ENCODE results near the gene RASSF3. TPM values are rescaled to one million over a fixed set of nuclear protein-coding genes. Genes with fewer than 3 reads are reported as not detected.
"Not testable (repeated sequence)": the region's sequence is repeated elsewhere in the genome, so short reads cannot be mapped to it uniquely, and the experiment has no call there.

RASSF3 gene
- total RNA-seq, 2 donors from 2014 or later = 40.6 to 55.7 TPM

DNA sequence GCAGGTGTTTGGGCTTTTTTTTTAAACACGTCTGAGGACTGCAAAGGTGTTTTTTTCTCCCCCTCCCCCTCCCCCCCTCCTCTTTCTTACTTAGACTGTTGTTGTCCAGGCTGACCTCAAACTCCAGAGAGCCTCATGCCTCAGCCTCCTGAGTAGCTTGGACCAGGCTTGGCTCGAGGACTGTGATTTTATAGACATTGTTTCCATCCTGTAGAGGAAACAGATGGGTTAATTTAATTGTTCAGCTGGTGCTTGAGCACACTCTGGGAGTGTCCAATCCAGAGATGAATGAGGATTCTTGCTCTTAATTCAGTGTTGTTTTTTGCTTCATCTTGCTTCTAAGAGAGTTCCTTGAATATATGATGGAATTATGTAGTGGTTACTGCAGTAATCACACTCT, 42.1 kb downstream of the RASSF3 start:
- DNase-seq (ENCODE audit: low spot score) = no peak
- H3K36me3 ChIP-seq = no peaks in the 10 kb centered on the region
- no peak overlapping the region for H3K27ac ChIP-seq
- intact Hi-C loops (cut with DNase I) = no loop called here
- WGBS = 79% methylated on average over 2 of the region's 2 CpGs
- H3K9me3 ChIP-seq = no peaks in the 10 kb centered on the region
- no peaks in the 10 kb centered on the region for H3K27me3 ChIP-seq (replicated peaks; ENCODE audit: insufficient read depth)
- TF ChIP-seq POLR2AphosphoS5 (IDR thresholded peaks at IDR 0.05) (no peak), POLR2A (IDR thresholded peaks at IDR 0.05) (no peak), CTCF (IDR thresholded peaks at IDR 0.05) (no peak)
- no peak overlapping the region for H3K4me3 ChIP-seq
- H3K4me1 ChIP-seq (replicated peaks) = no peaks in the 10 kb centered on the region

- DNase-seq (ENCODE audit: low spot score) = no peak
- Histone ChIP-seq H3K27me3 (replicated peaks; ENCODE audit: insufficient read depth) (no peaks in the 10 kb centered on the region), H3K4me3 (no peak overlapping the region), H3K9me3 (no peaks in the 10 kb centered on the region), H3K27ac (no peak overlapping the region), H3K36me3 (no peaks in the 10 kb centered on the region), H3K4me1 (replicated peaks) (no peaks in the 10 kb centered on the region)
- TF ChIP-seq CTCF (IDR thresholded peaks at IDR 0.05) (no peak), POLR2AphosphoS5 (IDR thresholded peaks at IDR 0.05) (no peak), POLR2A (IDR thresholded peaks at IDR 0.05) (no peak)
- 95% methylated on average over 1 of the region's 1 CpG for WGBS
- intact Hi-C loops (cut with DNase I) = no loop called here
Observed at GRCh38 chr12:64653123-64653522, 42.8 kb downstream of the RASSF3 start.

DNA sequence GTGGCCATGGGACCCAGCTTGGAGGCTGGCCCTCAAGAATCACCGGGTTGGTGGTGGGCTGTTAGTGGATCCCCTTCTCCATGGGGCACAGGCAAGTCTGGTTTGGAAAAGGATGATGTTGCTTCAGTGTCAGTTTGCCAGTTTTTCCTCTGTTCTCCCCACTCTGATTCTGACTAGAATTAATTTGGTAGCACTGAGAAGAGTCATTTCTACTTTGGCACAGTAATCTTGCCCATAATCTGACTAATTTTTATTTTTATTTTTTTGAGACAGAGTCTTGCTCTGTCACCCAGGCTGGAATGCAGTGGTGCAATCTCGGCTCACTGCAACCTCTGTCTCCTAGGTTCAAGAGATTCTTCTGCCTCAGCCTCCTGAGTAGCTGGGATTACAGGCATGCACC, 43.6 kb downstream of the RASSF3 start:
- H3K27ac ChIP-seq; DNase-seq (ENCODE audit: low spot score); intact Hi-C loops (cut with DNase I); H3K9me3 ChIP-seq; H3K4me3 ChIP-seq; H3K27me3 ChIP-seq (replicated peaks; ENCODE audit: insufficient read depth); H3K4me1 ChIP-seq (replicated peaks); H3K36me3 ChIP-seq: not testable (repeated sequence)
- 86% methylated on average over 2 of the region's 2 CpGs for WGBS

DNA sequence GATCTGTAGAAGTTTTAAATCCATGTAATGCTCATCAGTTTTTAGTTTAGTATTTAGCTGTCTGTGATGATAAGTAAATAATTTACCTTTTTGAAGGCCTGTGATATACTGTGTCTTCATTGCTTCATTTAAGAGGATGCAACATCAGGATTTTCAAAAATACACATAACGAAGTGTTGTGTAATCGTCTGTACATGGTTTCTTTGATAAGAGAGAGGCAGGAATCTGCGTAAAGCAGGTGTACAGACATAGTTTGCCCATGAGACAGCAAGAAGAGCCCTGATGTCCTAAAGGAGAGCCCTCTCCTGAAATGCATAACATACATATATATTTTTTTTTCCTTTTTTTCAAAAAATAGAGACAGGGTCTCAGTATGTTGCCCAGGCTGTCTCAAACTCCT, 44.8 kb downstream of the RASSF3 start:
- Histone ChIP-seq H3K36me3 (no peaks in the 10 kb centered on the region), H3K27me3 (replicated peaks; ENCODE audit: insufficient read depth) (no peaks in the 10 kb centered on the region), H3K4me1 (replicated peaks) (no peaks in the 10 kb centered on the region), H3K9me3 (no peaks in the 10 kb centered on the region), H3K4me3 (no peak overlapping the region), H3K27ac (no peak overlapping the region)
- intact Hi-C loops (cut with DNase I) = no loop called here
- 94% methylated on average over 3 of the region's 3 CpGs for WGBS
- no peak for DNase-seq (ENCODE audit: low spot score)
- no peak for TF ChIP-seq POLR2A (IDR thresholded peaks at IDR 0.05)
- no peak for TF ChIP-seq POLR2AphosphoS5 (IDR thresholded peaks at IDR 0.05)
- no peak for TF ChIP-seq CTCF (IDR thresholded peaks at IDR 0.05)

GRCh38 chr12:64656429-64656828, 46.1 kb downstream of the RASSF3 start:
- Histone ChIP-seq H3K9me3 (no peaks in the 10 kb centered on the region), H3K27ac (no peak overlapping the region), H3K4me3 (no peak overlapping the region), H3K36me3 (no peaks in the 10 kb centered on the region), H3K27me3 (replicated peaks; ENCODE audit: insufficient read depth) (no peaks in the 10 kb centered on the region), H3K4me1 (replicated peaks) (no peaks in the 10 kb centered on the region)
- DNase-seq (ENCODE audit: low spot score) = no peak
- intact Hi-C loops (cut with DNase I) = no loop called here
- 79% methylated on average over 1 of the region's 1 CpG for WGBS
- TF ChIP-seq CTCF (IDR thresholded peaks at IDR 0.05) (no peak), POLR2AphosphoS5 (IDR thresholded peaks at IDR 0.05) (no peak), POLR2A (IDR thresholded peaks at IDR 0.05) (no peak)
